ENCODE measurements around the gene TMEM213. TPM values are rescaled to one million over a fixed set of nuclear protein-coding genes. Genes with fewer than 3 reads are reported as not detected.

Gene TMEM213
- total RNA-seq, 1 experiment from 2014 or later = not detected

GRCh38 chr7:138753610-138754009, 44.2 kb upstream of the TMEM213 start:
- ATAC-seq (no peak), DNase-seq (ENCODE audit: low read depth, low spot score) (no peak)
- Histone ChIP-seq H3K4me1 (ENCODE audit: control insufficient read depth in 1 of 2, insufficient read depth in 2 of 2, low read length in 2 of 2) (peaks cover 6 to 24% of the 10 kb centered on the region in 2 experiments; a peak in 3 of 4 replicates), H3K4me2 (ENCODE audit: low read length) (no peak overlapping the region), H2AFZ (ENCODE audit: low read depth, low read length, poor library complexity, severe bottlenecking) (no peak overlapping the region), H3K9ac (ENCODE audit: low read length) (no peak overlapping the region), H3K4me3 (replicated peaks in 1 of 2; ENCODE audit: low read depth in 1 of 2, low read length in 2 of 2) (no peak overlapping the region), H4K20me1 (ENCODE audit: insufficient read depth) (no peaks in the 10 kb centered on the region), H3K27ac (ENCODE audit: low read depth, low read length) (no peak overlapping the region), H3K9me3 (ENCODE audit: control insufficient read depth in 1 of 2, insufficient read depth in 1 of 2, low read depth in 1 of 2, low read length in 2 of 2) (no peaks in the 10 kb centered on the region), H3K36me3 (ENCODE audit: control insufficient read depth in 1 of 2, insufficient read depth in 2 of 2, low read length in 2 of 2) (no peaks in the 10 kb centered on the region), H3K9me2 (ENCODE audit: insufficient read depth) (no peaks in the 10 kb centered on the region), H3K79me2 (ENCODE audit: insufficient read depth, low read length) (no peaks in the 10 kb centered on the region), H3K27me3 (ENCODE audit: insufficient read depth, low read length) (no peaks in the 10 kb centered on the region)
- RAD21 ChIA-PET (ENCODE audit: low non-redundant PET in 1 of 2, low total read pairs in 2 of 2, uncharacterized antibody in 2 of 2, unreplicated experiment in 2 of 2) = no interaction called here
- intact Hi-C loops (cut with micrococcal nuclease) = no loop called here
- POLR2A ChIA-PET = interaction anchor here (1.3 kb wide), 1 partner anchor 15 kb away, joined by 3 read pairs; no protein-coding TSS in a partner anchor
- TF ChIP-seq MAX (IDR thresholded peaks at IDR 0.05) = no peak
- no peak for TF ChIP-seq SP1 (IDR thresholded peaks at IDR 0.05; ENCODE audit: low read depth)
- TF ChIP-seq ELF1 (IDR thresholded peaks at IDR 0.05; ENCODE audit: borderline replicate concordance, low read depth) = no peak
- TF ChIP-seq POLR2A (IDR thresholded peaks at IDR 0.05; ENCODE audit: borderline replicate concordance, extremely low read depth, insufficient read depth, insufficient read length) = no peak
- TF ChIP-seq JUND (IDR thresholded peaks at IDR 0.05) = no peak
- TF ChIP-seq YY1 (IDR thresholded peaks at IDR 0.05; ENCODE audit: extremely low read depth, insufficient replicate concordance, low read depth, low read length) = no peak
- TF ChIP-seq FOSL1 (IDR thresholded peaks at IDR 0.05; ENCODE audit: low read depth) = no peak
- no peak for TF ChIP-seq TCF7L2 (IDR thresholded peaks at IDR 0.05; ENCODE audit: borderline replicate concordance, extremely low read depth, insufficient read depth, insufficient read length)
- no TSS peak for BruUV-seq (replicated peaks)
- CTCF ChIA-PET = no interaction called here

GRCh38 chr7:138755331-138755747, 42.5 kb upstream of the TMEM213 start:
- Histone ChIP-seq H3K27me3 (ENCODE audit: insufficient read depth, low read length) (no peaks in the 10 kb centered on the region), H3K4me3 (replicated peaks in 1 of 2; ENCODE audit: low read depth in 1 of 2, low read length in 2 of 2) (no peak overlapping the region), H3K27ac (ENCODE audit: low read depth, low read length) (no peak overlapping the region), H3K4me1 (ENCODE audit: control insufficient read depth in 1 of 2, insufficient read depth in 2 of 2, low read length in 2 of 2) (peaks cover 6 to 24% of the 10 kb centered on the region in 2 experiments; a peak in 3 of 4 replicates), H3K9me3 (ENCODE audit: control insufficient read depth in 1 of 2, insufficient read depth in 1 of 2, low read depth in 1 of 2, low read length in 2 of 2) (no peaks in the 10 kb centered on the region), H3K79me2 (ENCODE audit: insufficient read depth, low read length) (no peaks in the 10 kb centered on the region), H4K20me1 (ENCODE audit: insufficient read depth) (no peaks in the 10 kb centered on the region), H3K4me2 (ENCODE audit: low read length) (no peak overlapping the region), H2AFZ (ENCODE audit: low read depth, low read length, poor library complexity, severe bottlenecking) (no peak overlapping the region), H3K36me3 (ENCODE audit: control insufficient read depth in 1 of 2, insufficient read depth in 2 of 2, low read length in 2 of 2) (no peaks in the 10 kb centered on the region), H3K9ac (ENCODE audit: low read length) (no peak overlapping the region), H3K9me2 (ENCODE audit: insufficient read depth) (no peaks in the 10 kb centered on the region)
- RAD21 ChIA-PET (ENCODE audit: low non-redundant PET in 1 of 2, low total read pairs in 2 of 2, uncharacterized antibody in 2 of 2, unreplicated experiment in 2 of 2) = no interaction called here
- POLR2A ChIA-PET = interaction anchor here (1.1 kb wide), 1 partner anchor 9 kb away, joined by 3 read pairs; no protein-coding TSS in a partner anchor
- no peak for ATAC-seq
- CTCF ChIA-PET = no interaction called here
- no TSS peak for BruUV-seq (replicated peaks)
- intact Hi-C loops (cut with micrococcal nuclease) = no loop called here
- no peak for DNase-seq (ENCODE audit: low read depth, low spot score)
- TF ChIP-seq EGR1 (IDR thresholded peaks at IDR 0.05; ENCODE audit: low read depth) = no peak
- no peak for TF ChIP-seq ELF1 (IDR thresholded peaks at IDR 0.05; ENCODE audit: borderline replicate concordance, low read depth)
- TF ChIP-seq ZFX (IDR thresholded peaks at IDR 0.05) = no peak
- no peak for TF ChIP-seq TCF7L2 (IDR thresholded peaks at IDR 0.05; ENCODE audit: borderline replicate concordance, extremely low read depth, insufficient read depth, insufficient read length)
- TF ChIP-seq ZBTB33 (IDR thresholded peaks at IDR 0.05; ENCODE audit: extremely low read depth, insufficient replicate concordance, low read length) = no peak
- TF ChIP-seq JUND (IDR thresholded peaks at IDR 0.05) = no peak
- TF ChIP-seq MAX (IDR thresholded peaks at IDR 0.05) = no peak
- no peak for TF ChIP-seq CTCF (IDR thresholded peaks at IDR 0.05 in 2 of 3, conservative IDR thresholded peaks at IDR 0.05 in 1 of 3; ENCODE audit: borderline replicate concordance in 1 of 3, insufficient read depth in 1 of 3, low read depth in 2 of 3, low read length in 2 of 3)
- TF ChIP-seq EZH2phosphoT487 (IDR thresholded peaks at IDR 0.05; ENCODE audit: borderline replicate concordance) = no peak
